CD4-positive, alpha-beta T cell treated with Interleukin-15 for 4 hours (primary cell): ENCODE data around the gene KCNK3.

Experiments used
- DNase-seq: peaks from one replicate; pipeline ENCODE4 v3.0.0-alpha.2; 2020; ENCODE audit warnings: low spot score

The KCNK3 gene

GRCh38 chr2:26691881-26692278, 642 bp upstream of the KCNK3 start:
- DNase-seq: no peak

GRCh38 chr2:26692897-26693849, 651 bp downstream of the KCNK3 start:
- DNase-seq: no peak

GRCh38 chr2:26694001-26694400, 1.5 kb downstream of the KCNK3 start:
- no peak for DNase-seq

GRCh38 chr2:26696351-26696816, 3.9 kb downstream of the KCNK3 start:
- DNase-seq: no peak

- DNase-seq: no peak
These were observed 4.9 kb downstream of the KCNK3 start for GRCh38 chr2:26697425-26697824.

- no peak for DNase-seq
These were observed 6.8 kb downstream of the KCNK3 start for GRCh38 chr2:26699295-26699694.

GRCh38 chr2:26700078-26700477, 7.6 kb downstream of the KCNK3 start:
- DNase-seq: no peak

GRCh38 chr2:26701596-26701995, 9.1 kb downstream of the KCNK3 start:
- no peak for DNase-seq

- no peak for DNase-seq
These were observed 9.5 kb downstream of the KCNK3 start for GRCh38 chr2:26702025-26702424.

GRCh38 chr2:26704441-26704977, 12.0 kb downstream of the KCNK3 start:
- DNase-seq: no peak

GRCh38 chr2:26705126-26705525, 12.6 kb downstream of the KCNK3 start:
- DNase-seq: no peak

GRCh38 chr2:26706093-26706492, 13.6 kb downstream of the KCNK3 start:
- DNase-seq: no peak

GRCh38 chr2:26706616-26707473, 14.3 kb downstream of the KCNK3 start:
- no peak for DNase-seq

GRCh38 chr2:26707747-26708146, 15.2 kb downstream of the KCNK3 start:
- DNase-seq: no peak

GRCh38 chr2:26708457-26708856, 15.9 kb downstream of the KCNK3 start:
- DNase-seq: no peak

- no peak for DNase-seq
These were observed 17.0 kb downstream of the KCNK3 start for GRCh38 chr2:26709323-26710110.

- no peak for DNase-seq
These were observed 17.6 kb downstream of the KCNK3 start for GRCh38 chr2:26710145-26710544.

- no peak for DNase-seq
These were observed 18.4 kb downstream of the KCNK3 start for GRCh38 chr2:26710743-26711456.

GRCh38 chr2:26711457-26712161, 19.1 kb downstream of the KCNK3 start:
- DNase-seq: no peak
